ENCODE data around the gene GLI3.

GLI3 gene

DNA sequence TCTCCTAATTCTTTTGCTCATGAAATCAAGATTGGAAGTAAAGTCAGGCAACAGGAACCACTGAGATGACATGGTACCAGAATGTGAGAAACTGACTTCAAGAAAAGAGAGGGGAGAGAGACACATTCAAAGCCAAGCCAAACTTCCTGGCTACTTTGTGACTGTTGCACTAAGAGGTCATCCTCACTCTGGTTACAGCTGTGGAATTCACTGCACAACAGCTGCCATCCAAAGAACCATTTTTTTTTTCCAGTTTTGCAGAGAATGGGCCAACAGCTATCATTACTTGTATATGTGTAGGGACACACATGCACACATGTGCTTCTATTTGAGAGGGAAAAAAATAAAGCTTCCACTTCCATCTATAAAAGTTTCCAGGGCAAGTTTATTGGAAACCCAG, 203.5 kb downstream of the GLI3 start:
- no peak for DNase-seq

DNA sequence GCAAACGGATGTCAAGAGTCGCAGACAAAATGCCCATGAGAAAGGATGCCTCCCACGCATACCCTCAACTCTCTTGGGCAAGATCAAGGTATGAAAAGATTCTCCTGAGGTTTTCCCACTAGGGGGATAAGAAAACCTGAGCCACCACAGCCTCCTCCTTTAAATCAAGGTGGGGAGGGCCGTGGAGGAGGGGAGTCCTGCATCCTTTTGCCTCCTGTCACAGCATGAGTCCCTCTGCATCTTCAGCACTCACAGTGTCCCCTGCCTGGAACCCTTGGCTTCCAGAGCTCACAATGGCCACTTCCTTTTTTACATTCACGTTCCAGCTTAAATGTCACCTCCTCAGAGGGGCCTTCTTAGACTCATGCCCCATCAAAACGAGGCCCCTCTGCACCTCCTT, 207.6 kb downstream of the GLI3 start:
- DNase-seq: no peak

DNA sequence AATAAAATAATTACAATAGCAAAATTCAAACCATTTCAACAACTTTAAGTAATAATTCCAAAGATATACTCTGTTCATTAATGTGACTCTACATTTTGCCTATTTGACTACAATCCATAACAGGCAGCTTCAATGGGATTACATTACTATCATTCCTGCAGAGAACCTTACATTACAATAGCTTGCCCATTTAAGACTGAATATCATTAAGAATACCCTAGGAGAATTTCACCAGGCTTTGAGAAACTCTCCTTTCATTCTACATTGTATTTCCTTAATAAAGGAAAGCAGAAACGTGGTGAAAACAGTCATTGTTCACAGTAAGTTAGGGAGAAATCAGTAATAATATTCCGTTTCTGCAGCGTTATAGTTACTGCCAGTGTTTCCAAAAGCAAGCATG, 209.5 kb downstream of the GLI3 start:
- DNase-seq: no peak

DNA sequence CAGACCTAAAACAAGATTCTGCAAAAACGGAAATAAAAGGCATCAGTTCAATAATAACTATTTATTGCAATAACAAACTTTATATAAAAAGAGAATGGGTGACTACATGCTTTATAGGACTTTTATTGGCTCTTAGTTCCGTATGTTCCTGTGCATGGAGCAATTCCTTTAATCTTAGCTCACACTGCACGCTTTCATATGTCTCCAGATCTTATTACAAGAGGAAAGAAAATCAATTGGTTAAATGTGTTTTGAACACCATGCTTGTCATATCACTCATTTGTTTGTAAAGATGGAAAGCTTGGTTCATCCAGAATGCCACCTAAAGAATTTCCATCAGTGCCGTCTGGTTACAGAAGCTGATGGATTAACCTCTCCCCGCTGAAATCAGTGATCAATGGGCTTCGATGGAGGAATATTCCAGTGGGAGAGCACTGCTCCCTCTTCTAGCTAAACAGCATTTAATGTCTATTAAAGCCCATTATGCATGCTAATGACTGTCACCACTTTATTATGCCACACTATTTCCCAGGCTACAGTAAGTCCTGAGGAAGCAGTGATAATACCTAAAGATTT, 210.3 kb downstream of the GLI3 start:
- DNase-seq: no peak

DNA sequence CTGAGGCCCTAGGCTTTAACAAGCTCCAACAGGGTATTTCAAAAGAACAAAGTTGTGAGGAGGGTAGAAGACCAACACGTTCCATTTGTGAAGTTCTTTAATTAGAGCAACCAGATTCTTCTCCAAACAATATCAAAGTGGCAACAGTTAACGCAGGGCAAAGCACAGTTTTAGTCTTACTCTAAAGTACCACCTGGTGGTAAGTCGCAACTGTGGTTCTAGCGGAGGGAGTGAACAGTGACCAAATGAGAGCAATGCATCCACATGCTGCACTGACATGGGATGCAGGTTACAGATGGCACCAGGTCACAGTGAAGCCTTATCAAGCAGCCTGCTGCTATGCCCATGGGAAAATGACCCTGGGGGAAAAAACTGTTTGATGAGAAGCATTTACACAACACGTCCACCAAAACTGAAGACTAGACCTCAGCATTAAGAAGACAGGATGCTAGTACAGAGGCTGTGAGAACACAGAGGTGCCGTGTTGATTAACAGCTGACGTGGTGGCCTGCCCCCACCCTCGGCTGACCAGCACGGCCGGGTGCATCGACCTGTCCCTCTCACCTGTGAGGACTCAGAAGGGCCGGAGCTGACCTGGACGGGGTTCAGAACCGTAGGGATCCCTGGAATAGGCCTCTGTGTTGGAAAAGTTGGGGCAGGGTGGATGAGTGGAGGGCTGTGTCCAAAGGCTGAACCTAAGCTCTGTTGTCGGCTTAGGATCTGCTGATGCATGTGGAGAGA, 211.2 kb downstream of the GLI3 start:
- no peak for DNase-seq

DNA sequence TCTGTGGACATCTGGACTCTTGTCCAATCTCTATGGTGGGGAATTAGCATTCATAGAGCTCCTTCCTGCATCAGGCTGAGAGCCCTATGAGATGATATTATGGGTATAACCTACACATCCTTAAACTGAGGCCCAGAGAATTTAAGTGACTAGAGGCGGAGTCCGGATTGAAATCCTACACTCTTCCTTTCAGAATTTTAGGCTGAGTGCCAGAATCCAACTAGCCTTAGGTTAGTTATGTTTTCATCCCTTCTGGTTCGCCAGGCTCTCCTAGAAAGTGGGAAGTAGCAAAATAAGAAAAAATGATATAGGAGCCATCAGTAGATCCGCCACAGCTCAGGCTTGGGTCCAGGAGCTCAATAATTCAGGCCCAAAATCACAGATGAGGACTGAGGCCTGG, 212.5 kb downstream of the GLI3 start:
- no peak for DNase-seq

DNA sequence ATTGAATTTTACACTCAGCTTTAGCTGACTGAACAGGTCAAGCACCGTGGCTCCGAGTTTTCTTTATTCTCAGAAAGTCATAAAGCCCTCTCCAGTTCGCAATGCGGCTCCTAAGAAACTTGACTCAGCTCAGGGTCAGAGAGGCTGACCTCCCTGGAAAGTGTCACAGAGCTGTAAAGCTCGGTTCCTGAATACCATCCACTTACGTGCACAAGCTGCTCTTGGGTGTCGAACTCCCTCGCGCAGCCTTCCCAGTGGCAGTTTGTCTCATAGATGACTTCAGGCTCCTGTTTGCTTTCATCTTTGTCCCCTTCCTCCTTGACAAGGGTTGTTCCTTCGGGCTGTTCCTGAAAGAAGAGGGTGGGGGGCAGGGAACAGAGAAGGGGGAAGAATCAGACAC, 213.7 kb downstream of the GLI3 start:
- DNase-seq: no peak

DNA sequence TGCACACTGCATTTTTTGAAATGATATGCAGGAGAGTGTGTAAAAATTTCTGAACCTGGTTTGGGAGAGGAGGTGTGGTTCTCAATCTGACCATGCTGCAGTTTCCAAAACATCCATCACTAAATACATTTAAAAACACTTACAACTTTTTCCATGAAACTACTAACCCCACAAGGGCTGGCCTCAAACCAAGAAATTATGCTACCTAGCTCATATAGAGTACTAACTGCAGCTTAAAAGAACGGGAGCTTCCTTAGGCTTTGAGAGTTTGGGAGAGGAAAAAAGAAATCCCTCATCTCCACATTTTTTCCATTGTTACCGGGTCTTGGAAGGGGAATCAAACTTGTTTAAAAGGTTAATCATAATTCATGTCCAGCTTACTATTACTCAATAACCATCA, 214.2 kb downstream of the GLI3 start:
- no peak for DNase-seq

DNA sequence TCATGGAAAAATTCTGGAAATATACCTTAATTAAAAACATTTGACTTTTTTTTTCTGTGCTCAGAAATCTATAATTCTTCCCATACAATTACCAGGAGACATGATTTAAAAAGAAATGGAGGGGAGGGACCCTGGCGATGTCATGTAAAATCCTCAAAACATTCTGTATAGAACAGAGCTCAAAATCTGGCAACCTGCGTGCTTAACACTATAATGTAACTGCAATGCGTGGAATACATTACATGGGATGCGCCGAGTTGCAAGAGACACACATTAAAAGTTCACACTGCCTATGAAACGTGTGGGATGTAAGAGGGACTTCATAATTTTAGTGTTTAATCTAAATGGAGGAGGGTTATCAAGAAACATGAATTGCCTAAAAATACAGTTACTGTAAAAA, 215.0 kb downstream of the GLI3 start:
- DNase-seq: no peak

DNA sequence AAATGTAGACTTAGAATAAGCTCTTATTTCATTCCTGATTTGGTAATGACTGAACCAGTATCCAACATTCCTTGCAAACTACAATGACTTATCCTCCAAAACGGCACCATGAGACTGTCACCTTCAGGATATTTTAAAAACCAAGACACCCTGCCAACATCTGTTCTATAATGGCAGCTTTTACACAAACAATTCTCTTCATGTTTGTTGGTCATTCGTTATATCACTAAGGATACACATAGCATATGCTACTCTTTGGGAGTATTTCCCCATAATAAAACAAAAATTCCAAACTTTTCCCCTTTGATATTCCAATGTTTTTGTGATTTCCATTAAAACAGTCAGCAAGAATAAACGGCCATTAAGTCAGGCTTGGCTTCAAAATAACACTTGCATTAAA, 215.4 kb downstream of the GLI3 start:
- DNase-seq: no peak

DNA sequence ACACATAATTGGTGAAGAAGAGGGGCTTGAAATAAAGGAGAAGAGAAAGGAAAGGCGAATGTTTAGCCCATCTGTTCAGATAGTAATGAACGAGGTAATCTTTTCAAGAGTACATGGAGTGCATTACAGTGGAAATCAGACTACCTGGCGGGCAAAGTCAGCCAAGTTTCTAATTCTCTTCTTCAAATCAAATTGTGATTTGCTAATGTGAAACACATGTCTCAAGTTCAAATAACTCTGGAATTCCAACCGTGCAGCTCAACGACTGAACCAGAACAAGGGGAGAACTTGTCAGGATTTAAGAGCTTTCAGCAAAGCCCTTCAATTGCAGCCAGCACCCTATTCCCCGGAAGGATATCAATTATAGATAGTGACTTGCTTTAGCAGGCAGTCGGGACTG, 216.9 kb downstream of the GLI3 start:
- no peak for DNase-seq

DNA sequence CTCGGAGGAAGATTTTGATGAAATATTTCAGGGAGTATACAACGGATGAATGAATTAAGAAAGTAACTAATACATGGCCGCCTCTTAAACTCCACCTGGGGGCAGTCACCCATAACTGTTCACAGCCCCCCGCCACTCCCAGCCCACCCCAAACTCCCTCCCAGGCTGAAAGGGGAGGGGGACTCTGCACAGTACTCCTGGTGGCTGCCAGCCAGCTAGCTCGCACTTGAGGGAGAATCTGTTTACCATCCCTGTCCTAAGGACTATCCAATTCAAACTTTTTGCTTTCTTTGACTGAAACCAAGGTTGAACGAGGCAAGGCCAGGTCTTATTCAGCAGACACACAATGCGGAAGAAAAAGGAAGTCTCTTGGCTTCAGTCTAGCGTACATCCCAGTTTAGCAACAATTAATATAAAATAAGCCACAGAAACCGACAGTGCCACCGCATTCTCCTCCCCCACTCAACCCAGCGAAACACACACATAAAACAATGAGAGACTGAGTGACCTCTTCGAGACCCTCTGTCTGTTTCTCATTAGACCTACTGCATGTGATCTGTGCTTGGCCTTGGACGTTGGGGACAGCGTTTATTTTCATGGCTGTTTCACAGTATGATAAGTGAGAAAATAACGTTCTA, 219.5 kb downstream of the GLI3 start:
- no peak for DNase-seq

DNA sequence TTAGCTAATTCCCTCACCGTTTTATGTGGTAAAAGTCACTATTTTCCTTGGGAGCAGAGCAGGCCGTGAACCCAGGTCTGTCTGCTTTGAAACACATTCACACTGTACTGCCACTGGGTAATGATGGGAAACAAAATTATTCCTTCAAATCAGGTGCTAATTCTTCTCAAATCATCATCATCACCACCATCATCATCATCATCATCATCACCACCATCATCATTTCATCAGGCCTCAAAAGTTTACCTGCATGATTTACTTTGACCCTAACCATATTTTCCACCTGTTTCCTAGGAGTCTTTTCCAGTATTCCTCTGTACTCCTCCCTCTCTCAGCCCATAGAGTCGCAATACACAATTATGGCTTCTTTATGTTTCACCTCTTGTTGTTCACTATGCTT, 220.5 kb downstream of the GLI3 start:
- DNase-seq: no peak

DNA sequence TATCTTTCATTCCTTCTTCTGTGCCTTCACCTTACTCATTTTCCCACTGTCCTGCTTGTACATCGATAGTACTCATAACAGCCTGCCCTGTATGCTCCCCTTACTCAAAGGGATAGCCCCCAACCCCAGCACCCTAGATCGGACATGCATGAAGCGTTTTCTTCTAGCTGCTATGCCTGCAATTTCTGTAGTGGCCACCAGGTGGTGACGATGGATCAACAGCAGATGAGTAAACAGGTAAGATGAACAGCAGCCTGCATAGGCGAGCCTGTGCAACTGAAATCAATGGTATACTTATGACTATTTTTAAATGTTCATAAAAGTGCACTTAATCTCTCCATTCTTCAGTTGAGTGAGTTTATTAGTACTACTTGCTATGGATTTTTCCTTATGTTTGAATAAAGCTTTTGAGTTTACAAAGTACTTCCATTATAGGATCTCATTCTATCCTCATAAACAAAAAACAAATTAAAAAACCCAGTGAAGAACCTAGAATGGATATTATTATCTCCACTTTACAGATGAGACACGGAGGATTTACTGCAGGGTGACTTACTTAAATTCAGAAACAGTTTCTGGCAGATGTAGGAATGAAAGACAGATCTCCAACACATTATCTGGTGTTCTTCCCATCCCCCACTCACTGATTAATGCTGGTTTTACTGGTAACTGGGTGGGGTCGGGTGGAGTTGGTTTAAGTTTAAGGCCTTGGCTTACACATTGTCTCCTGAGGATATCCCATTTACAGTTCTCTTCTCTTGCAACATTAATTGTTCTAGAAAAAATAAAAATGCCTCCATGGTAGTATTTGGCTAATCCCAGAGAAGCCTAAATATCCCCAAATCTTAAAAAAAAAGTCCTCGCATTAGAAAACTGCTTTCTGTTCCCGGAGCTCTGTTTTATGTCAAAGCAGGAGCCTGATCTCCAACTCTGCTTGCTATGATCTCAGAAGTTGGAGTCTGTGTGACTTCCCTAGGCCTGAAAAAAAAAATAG, 222.1 kb downstream of the GLI3 start:
- no peak for DNase-seq

DNA sequence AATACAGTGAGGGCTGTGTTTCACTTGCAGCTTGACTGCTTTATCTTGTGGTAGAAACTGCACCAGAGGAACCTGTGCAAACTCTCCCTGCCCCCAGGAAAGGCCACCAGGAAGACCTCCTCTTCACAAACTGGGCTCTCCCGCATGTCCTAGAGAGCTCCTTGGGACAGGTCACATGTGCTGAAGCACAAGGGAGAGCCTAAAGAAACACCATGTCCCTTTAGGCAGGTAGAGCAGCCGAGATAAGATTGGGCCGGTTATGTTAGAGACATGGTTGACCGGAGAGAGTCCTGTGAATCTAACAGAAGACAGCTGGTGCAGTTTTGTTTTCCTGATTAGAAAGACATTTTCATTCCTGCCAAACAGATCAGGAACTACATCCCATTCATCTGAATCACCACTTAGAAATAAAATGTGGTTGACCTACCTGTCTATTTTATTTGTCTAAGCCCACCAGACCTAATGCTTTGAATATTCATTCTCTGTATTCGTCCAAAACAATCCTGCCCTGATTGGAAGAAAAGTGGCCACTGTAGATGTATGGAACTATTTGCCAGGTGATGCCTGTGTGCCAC, 224.1 kb downstream of the GLI3 start:
- DNase-seq: no peak

DNA sequence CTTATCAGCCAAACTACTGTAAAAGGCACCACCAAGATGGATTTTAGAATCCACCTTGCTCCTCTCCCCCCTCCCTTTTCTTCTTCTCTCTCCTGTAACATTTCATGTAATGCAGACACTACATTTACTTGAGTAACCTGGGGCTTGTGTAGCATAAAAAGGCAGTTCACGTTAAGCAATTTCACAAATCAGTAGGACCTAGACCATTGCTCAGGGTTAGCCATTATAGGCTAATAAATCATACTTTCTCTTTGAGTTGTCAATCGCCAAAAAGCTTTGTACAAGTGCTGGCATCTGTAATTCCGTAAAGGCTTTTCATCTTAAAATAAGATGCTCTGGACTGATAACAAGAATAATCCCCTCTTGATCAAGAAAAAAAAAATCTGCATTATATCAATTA, 224.7 kb downstream of the GLI3 start:
- DNase-seq: no peak

DNA sequence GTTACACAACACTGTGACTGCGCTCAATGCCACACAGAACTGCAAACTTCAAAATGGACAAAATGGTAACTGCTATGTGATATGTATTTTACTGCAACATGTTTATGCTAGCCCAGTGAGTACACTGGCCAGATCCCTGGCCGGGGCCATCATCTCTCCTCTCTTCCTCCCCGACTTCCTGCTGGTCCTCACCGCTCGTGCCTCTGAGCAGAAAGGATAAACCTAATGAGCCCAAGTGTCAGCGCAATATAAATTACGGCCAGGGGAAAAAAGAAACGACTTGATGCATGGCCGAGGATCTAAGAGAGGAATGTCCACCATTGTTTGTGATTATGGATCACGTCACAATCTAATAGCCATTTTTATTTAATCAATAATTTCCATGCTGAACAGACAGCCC, 225.2 kb downstream of the GLI3 start:
- no peak for DNase-seq

DNA sequence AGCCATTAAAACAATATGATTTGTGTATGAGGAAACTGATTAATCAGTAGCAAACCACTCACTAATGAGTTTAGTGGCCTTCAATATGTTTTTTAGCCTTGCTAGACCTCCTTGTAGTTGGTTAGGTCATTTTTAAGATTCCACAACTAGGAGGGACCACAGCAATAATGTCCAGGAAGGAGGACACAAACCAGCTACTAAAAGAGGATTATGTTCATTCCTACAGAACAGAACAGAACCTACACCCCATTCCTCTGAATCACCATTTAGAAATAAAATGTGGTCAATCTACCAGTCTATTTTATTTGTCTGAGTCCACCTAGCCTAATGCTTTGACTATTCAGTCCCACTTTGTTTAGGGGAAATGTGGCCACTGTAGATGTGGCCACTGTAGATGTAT, 226.3 kb downstream of the GLI3 start:
- DNase-seq: no peak

DNA sequence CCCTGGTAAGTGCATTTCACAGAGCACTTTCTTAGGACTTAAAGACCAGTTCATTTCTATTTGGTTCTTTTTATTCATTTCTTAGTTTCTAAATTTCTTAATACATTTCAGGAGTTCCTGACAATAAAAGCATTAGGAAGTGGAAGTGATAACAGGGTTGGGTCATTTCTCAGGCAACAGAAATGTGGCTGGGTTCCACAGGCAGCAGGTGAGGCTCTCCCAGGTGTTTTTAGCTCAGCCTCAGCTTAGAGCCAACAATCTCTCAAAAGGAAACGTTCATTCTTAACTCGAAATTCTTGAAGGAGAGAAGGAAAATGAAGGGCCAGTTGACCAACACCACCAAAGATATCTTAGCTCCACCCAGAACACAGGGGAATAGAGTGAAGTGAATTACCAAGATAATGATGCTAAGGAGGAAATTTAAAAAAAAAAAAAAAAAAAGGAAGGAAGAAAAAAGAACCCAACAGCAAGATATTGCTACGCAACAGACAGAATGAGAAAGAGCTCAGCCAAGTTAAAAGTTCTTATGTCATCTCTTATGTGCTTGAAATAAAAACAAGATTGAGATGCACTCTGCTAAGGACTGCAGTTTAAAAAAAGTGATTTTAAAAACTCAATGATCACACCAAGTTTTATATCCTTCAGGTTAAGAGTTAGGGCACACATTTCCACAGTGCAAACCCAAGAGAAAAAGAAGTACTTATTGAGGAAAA, 230.1 kb downstream of the GLI3 start:
- DNase-seq: no peak

DNA sequence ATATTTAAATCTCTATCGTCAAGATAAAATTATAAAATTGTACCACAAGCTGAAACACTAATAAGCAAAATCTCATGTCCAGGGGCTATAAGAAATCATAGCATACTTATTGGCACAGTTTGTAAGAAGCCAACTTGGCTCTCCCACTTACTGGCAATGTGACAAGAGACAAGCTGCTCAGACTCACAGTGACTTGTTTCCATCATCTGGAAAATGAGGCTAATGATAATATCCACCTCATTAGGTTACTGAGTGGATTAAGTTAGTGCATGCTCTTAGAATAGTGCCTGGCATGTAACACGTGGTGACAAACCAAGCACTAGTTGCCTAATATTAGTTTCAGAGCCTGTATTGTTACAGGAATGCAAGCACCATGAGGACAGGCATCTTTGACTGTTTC, 234.4 kb downstream of the GLI3 start:
- DNase-seq: no peak

DNA sequence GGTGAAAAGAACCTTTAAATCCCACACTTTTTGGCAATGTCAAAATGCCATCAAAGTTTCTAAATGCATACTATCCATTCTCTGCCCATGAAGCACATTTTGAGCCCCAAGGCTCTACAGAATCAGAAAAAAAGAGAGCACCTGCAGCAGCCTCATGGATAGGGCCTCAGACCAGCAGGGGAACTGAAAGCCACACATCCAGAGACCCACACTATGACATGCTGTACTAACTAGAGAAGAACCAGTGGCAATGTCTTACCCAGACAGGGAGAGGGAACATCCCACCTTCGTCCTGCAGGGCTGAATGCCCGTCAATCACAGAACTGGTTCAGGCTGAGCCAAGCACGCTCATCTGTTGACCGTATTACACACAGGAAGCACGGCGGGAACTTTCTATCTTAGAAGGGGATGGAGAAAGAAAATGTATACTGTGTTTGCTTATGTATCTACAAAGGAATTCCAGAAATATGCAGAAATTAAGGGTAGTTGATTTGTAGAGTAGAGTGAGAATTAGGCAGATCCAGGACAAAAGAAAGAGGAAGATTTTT, 237.2 kb downstream of the GLI3 start:
- no peak for DNase-seq

DNA sequence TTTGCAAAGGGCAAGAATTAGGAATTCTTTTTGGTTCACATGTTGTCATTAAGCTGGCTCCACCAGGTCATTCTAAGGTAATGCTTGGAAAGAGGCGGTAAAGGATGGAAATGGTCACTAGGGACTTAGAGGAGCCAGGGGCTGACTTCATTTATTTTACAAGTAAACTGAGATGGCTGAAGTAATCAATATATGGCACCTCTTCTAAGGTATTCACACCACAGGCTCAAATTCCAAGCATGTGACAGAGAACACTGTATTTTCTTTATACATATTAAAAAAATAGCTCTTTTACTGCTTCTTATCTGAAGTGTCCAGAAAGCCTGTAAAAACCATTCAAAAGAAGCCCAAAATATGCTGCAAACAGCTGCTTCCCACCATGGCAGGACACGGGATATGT, 239.0 kb downstream of the GLI3 start:
- no peak for DNase-seq
